Amniotic stem cell (primary cell): ENCODE results near the gene TICRR.

ENCODE experiments used
- DNase-seq: peaks from one replicate; lab custom pipeline; 2025; lab: John Stamatoyannopoulos, UW

TICRR gene

DNA sequence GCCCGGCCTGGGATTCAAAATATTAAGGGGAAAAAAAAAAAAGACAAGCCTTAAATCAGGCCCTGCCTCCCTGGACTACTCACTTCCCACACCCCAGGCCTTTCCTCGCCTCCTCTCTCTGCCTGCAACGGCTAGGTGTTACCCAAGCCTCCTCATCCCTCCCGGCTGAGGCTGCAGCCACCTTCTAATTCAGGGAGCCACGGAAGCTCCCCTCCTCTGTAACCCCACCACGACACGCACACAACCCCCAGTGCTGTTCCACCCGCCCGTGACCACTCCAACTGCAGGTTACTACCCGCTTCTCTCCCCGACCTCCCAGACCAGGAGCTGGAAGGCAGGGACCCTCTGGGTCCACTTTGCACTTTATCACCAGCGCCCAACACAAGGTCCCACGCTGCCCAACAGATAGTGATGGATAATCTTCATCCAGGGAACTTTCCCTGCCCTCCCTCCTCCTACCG is 79.1 kb downstream of the TICRR start:
- DNase-seq: no peak

DNA sequence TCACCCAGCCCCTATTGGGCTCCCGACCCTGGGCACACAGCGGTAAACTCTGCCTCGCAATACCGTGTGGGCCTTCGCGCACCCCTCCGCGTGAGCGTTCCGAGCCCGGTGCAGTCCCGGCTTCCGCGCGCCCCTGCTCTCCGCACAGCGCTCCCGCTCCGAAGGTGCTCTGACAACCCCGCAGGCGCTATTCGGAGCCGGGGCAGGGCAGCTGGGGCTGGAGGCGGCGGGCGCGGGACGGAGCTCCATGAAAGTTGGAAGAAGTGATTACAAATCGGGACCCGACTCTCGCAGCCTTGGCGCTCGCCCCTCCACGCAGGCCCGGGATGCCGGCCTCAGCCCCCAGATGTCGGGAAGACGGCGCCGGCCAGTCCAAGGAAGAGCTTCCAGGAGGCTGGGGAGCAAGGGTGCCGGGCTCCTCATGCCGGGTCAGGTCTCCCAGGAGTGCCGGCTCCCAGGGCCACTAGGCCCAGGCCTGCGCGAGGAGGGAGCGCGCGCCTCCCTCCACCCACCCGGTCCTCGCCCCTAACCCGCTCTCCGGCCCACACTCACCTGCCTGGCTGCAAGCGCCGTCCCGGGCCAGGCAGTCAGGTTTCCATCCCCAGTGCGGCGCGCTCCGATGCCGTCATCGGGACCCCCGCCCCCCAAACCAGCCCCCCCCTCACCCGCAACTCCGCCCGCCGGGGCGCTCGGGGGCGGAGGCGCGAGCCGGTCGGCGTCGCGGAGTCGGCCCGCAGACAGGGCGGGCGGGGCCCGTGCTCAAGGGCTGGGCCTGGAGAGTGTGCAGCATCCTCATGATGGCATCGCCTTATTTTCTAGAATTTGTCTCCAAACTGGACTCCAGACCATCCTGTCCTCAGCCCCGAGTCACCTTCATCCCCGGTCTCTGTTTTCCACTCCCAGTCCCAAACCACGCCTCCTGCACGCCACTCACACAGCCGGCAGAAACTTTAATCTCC is 79.9 kb downstream of the TICRR start, which contains the start of gene KIF7:
Gene KIF7, minus strand, starts transcription at position 621 of the 959 bp plus-strand sequence. CDS start 2,537 bp downstream, outside the sequence.
- DNase-seq: no peak

DNA sequence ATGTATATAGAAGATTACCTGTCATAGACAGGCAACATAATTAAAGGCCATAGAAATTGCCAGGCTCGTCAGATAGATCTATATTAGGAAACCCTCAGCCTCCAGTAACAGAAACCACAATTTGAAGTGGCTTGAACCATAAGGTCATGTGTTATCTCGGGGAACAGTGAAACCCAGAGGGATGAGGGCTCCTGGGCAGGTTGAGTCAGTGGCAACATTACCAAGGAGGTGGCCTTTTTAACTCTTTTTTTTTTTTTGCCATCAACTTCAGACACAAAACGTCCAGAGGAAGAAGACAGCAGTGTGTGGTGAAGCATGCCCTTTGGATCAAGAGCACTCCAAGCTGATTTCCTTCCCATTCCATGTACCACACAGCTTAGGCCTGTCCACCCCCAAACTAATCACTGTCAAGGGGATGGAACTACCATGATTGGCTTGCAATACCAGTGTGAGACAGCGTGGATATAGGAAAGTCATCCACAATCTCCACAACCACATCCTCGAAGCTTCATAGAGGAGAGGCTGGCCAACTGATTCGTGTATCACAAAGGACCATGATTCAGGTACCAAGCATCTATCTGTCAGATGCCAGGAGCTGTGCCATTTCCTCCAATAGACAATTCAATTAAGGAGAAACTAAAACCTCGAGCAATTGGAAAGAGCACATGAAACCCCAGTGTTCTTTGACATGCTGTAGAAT is 81.0 kb downstream of the TICRR start:
- DNase-seq: no peak

DNA sequence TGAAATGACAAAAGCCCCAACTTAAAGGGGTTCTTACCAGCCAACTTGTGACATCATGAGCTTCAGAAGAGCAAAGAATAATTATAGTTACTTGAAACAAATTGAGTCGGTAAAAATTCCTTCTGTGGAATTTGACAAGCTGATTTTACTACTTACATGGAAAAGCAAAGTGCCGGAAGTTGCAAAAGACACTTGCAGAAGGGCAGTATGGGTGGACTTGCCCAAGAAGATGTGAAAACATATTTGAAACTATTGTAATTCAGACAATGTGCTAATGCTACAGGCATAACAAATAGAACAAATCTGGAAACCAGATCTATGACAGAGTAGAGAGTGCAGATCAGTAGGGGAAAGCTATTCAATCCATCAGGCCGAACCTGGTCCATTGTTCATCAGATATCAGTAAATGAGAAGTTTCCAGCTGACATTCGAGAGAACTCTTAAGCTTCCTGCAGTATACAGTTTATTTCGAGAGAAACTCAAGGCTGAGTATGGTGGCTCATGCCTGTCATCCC is 82.5 kb downstream of the TICRR start:
- no peak for DNase-seq

DNA sequence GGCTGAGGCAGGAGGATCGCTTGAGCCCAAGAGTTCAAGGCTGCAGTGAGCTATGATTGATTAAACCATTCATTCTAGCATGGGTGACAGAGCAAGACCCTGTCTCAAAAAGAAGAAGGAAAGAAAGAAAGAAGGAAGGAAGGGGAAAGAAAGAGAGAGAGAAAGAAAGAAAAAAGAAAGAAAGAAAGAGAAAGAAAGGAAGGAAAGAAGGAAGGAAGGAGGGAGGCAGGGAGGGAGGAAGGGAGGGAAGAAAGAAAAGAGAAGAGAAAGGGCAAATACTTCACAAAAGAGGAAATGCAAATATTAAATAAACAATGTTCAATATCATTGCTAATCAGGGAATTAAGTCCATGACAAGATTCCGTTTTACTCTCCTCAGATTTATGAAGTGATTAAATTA is 84.0 kb downstream of the TICRR start:
- no peak for DNase-seq

DNA sequence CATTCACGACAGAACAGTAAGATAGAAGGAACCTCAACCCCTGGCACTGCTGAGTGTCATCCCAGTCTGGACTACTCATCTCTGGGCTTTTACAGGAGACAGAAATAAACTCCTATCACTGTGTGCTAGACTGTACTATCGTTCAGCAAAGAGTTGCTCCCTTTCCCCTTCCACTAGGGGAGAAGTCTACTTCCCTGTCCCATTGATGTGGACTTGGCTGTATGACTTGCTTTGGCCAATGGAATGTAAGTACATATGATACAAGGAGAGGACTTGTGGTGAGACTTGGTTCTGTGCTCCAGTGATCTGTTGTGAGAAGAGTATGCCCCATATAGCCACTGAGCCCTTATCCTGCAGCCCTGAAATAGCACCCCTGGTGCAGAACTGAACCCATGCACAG is 85.3 kb downstream of the TICRR start:
- no peak for DNase-seq

DNA sequence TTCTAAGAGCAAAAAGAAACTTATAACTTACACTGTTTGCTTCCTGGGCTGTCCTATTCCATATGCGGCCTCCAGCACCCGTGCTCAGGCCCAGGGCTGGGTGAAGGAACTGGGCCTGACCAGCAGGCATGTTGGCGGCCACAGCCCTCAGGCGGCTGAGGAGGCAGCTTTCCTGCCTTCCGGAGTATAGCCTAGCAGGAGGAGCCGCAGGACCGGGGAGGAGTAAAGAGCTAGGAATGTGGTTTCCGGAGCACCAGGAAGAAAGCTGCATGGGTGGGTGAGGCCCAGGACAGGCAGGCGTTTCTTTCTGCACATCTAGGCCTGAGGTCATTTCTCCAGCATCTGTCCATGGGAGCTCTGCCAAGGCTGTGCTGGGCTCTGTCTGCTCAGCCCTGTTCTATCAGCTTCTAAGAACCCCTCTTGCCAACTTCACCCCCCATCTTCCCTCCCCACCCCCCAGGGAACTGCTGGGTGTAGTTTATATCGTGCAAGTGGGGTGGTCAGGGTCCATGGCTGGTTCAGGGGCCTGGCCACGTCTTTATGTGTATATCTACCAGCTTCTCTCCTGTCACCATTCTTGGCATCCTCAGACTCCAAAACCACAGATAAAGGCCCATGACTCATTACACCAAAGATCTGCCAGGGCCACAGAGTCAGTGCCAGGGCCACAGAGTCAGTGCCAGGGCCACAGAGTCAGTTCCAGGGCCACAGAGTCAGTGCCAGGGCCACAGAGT is 87.8 kb downstream of the TICRR start:
- DNase-seq: peak; percentile 69

DNA sequence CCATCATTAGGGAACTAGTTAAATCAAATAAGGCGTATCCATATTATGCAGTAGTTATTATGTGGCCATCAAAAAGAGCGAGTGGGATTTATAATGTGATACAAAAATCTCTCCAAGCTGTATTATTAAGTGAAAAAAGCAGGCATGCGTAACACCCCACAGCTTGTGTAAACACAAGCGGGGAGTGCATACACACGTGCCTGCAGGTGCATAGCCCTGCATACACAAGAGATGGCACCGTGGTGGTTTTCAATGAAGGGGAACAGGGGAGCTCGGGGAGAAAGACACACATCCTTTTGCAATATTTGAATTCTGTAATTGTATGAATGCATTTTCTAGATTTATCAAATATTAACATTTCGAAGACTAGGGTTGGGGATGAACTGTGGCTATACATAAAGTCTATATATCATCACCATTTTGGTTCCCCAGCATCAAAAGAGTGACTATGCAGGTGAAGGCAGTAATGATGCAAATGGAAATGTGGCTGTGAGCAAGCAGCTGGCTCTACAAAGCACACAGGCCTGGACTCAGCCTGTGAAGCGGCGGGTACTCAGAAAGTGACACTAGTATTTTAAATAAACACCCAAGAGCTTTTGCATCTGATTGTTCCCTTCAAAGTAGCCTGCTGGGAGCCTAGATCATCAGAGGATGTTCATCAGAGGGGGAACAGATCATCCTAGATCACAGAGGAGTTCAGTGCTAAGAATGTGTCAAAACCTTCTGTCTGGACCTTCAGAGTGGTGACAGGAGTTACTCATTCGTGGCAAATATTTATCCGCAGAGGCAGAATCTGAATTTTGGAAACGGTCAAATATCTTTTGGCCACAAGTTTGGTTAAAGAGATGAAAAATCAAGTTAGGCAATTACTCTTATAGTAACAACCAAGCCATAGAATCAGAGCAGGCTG is 89.4 kb downstream of the TICRR start:
- DNase-seq: no peak

DNA sequence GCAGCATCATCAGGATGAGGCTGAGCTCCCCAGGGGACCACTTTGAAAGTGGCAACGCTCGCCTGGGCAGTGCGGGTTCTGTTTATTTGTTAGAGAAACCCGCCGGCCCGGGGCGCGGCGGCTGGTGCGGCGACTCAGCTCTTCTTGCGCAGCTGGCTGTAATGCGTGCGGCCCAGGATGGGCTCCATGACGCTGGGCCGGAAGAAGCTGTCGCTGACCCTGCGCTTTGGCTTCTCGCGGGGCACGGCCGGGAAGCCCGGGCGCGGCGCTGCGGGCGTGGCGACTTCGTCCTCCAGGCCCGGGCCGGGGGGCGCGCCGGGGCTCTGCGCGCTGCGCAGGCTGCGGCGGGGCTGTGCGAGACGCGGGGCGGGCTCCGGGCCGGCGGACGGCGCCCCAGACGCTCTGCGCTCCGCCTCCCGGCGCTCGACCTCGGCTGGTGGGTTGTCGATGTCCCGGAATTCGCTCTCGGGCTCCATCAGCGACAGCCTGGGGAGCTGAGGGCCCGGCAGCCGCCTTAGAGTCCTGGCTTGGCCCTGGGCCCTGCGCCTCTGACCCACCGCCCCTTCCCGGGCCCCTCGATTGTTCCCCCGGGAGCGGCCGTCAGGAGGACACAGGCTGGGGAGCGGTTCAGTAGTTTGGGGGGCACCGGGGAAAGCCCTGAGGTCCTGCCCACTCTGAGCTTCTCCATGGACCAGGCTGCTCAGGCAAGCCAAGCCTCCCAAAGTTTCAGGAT is 90.3 kb downstream of the TICRR start:
- DNase-seq: no peak

DNA sequence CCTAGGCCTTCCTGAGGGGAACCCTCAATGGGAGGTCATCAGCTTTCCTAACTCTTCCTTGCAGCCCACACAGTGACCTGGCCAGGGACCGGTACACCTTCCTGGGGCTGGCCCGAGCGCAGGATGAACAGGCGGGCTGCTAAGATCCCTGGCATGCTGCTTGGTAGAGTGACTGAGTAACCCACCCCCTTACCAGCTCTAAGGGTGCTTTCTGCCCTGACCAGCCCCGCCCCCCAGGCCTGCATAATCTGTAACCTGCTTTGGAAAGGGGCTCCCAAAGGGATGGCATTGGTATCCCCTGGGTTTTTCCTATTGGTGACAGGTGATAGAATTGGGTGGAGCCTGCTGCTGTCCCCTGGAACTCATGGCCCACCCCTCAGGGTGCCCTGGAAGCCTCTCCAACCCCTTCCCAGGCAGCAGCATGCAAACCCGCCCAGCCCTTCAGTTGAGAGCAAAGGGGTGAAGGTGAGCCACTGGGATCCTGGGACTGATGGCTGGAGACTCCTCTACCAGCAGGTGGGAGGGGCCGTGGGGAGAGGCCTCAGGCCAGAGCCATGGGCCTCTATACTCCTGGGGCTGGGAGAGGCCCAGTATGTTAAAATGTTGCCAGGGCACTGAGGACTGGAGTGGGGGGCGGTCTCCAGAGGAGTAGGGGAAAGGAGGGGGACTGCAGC is 91.1 kb downstream of the TICRR start:
- no peak for DNase-seq

DNA sequence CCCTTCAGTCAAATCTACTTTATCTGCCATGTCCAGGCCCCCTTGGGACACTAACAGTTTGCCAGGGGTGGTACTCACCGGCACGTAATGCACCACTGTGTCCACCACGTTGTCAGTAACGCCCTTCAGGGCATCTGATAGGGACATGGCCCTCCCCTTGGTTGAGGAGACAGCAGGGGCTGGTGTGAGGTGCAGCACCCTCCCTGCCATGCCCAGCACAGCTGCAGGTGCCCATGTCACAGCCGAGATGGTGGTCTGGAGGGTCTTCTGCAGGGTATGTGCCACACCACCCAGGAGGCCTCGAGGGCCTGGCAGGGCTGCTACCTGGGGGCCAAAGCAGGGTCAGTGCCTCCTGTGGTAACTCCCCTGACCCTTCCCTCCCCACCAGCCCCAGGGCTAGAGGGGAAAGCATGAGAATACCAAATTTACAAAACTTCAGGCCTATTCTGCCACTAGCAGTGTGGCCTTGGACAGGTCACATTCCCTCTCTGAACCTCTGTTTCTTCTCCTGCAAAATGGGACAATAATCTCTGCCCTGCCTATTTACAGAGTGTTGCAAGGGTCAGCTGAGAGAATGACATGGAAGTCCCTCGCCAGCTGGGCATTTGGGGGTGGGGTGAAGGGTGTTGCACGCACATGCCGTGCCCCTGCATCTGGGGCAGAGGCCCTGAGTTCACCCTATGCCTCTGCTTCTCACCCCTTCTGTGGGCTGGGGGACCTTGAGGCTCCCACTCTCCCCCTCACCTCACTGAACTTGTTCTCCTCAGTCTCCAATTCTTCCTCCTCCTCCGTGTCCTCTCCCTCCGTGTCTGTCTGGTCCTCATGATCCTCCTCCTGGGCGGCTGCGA is 91.8 kb downstream of the TICRR start:
- DNase-seq: no peak

DNA sequence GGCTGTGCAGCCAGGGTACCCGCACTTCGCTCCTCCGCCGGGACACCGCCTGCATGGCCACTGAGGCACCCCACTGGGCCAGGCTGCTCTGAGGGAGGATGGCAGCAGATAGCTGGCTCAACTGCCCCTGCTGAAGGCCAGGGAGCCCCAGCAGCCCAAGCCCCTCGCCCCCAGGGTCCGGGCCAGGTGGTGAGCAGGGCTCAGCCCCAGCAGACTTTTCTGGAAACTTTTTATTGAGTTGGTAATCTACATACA is 92.4 kb downstream of the TICRR start:
- no peak for DNase-seq

DNA sequence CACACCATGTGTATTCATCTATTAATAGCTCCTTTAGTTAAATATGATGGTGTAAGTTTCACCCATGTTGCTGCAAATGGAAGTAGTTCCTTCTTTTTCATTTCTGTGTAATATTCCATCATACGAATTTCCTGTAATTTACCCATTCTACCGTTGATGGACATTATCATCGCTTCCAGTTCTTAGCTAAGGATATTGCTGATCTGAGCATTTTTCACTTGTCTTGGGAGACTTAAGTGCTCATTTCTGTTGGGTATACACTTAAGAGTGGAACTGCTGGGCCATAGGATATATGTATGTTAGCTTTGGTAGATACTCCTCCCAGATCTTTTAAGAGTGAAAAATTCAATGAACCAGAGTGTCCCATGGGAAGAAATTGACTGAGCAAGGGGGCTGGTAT is 92.9 kb downstream of the TICRR start:
- DNase-seq: no peak

DNA sequence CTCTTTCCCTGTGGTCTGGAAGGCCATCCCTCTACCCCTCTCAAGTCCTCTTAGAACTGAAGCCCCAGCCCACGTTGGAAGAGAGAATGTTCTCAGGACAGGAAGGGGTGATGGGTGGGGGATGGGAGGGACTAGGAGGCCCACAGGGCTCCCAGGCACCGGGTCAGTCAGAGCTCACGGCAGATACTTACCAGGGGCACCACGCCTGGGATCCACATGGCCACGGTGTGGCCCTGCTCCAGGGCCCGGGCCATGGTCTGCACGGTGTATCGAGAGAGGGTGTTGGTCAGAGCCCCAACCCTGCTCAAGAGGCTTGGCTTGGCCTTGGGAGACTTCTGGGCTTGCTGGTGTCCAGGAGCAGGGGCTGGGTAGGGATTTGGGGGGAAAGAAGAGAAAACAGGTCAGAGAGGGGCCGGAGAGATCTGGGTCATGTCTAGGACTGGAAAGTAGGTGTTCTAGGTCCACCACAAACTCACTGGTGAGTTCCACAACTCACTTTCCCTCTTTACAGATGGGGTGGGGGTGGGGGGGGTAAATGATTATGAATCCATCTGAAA is 94.1 kb downstream of the TICRR start:
- no peak for DNase-seq

DNA sequence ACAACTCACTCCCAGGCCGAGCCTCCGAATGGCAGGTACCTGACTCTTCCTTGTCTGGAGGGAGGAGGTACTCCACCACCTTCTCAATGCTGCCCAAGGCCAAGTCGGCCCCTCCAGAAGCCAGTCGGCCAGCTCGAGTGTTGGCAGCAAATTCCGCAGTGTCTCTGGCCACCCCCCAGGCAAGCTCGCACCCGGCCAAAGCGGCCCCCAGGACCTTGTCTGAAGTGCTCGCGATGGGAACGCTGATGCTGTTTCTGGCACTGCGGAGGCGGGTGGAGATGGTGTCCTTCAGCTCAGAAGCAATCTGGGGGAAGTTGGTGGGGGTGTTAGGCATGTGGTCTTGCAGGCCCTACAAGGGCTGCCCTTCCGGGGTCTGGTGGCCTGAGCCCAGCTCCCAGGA is 94.7 kb downstream of the TICRR start:
- no peak for DNase-seq

DNA sequence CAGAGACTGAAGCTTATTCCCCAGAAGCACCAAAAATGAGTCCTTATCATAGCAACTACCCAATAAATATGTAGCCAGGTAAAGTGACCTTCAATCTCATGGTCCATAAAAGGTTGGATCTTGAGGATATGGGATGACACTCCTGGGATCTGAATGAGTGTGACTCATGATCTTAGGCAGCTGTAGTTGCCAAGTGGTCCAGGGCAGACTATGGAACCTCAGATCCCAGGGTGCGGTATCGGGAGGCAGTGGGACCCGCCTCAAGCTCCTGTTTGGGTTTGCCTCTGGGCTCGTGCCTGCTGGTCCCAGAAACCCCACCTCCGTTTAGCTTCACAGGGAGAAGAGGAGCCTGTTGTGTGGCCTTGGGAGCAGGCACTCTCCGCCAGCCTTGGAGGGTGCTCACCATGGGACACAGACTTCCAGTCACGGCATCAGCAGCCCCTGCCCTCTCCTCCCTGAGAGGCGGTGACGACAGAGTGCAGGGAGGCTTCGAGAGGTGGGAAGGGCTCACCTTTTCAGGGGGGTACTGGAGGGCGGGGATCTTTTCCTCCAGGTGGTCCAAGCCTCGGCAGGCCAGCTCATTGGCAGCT is 95.8 kb downstream of the TICRR start:
- no peak for DNase-seq

DNA sequence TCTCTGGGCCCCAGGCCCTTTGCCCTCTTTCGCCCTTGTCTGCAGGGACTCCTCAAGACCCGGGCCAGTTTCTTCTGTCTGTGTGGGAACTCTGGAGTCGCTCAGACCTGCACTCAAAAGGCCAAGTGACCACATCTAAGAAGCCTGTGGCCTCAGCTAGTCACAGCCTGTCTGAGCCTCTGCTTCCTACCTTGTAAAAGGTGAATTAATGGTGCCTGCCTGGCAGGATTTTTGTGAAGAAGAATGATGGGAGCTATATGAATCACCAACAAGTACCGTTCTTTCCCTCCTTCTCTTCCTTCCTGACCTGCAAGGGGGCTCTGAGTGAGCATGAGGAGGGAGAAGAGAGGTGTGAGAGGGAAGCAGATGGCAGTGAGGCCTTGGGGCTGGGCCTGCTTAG is 96.4 kb downstream of the TICRR start:
- DNase-seq: no peak
